H54 (cell line): Measurements from ENCODE around the gene RBM38.

Experiments
- DNase-seq: peaks from one replicate; pipeline ENCODE4 v3.0.0; 2011; ENCODE audit warnings: low spot score, mixed read lengths; ENCODE audit not compliant: insufficient read length
- FAIRE-seq: peaks from 3 replicates; lab custom pipeline; 2011; peaks lifted over from hg19 to GRCh38; lab: Jason Lieb, UNC
- POLR2A ChIP-seq: IDR thresholded peaks from 2 replicates; pipeline ENCODE4 v1.6.1; 2011; ENCODE audit warnings: low read depth, mild to moderate bottlenecking, low read length

Gene RBM38

GRCh38 chr20:57408131-57408530, 16.9 kb downstream of the RBM38 start:
- DNase-seq (no peak), FAIRE-seq (no peak)
- TF ChIP-seq POLR2A: no peak

DNA sequence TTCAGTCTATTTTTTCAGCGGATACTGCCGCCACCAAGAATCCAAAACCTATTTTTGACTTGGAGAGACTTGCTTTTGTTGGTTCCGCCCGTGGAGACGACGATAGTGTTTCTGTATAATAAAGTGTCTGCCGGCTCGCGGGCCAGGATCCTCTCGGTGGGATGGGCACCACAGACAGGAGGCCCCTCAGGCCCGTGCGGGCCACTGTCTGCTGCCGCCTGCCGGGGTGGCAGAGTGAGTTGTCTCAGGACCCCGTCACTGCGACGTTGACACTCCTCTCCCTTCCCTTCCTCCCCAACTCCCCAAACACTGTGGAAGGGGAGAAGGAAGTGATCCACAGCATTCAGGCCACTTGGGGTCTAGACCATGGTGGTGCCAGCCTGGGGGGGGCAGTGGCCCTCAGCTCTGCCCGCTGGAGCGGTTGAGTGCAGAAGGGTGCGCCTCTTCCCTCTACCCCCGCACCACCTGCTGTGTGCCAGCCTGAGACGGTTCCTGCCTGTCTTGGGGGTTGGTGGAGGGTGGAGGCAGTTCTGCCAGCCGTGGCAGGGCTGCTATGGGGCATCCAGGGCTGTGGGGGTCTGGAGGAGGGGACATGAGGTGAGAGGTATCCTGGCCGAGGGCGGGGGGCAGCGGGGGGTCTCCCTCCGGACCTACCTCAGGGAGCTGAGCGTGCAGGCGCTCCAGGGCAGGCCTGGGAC, 17.5 kb downstream of the RBM38 start:
- FAIRE-seq (no peak), DNase-seq (no peak)
- no peak for TF ChIP-seq POLR2A

DNA sequence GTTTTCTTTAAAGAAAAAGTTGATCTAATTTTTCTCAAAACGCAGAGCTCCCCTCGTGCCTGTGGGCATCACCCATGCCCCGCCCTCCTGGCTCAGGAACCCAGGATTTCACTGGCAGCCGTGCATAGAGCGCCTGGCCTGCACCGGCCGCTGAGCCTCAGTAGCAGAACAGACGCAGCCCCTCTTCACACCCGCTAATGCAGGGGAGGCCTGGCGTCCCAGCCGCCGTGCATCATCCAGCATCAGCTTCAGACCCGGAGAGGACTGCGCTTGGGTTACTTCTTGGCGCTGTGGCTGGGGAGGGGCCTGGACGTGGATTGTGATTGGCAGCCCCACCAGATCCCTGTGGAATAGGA, 18.1 kb downstream of the RBM38 start:
- DNase-seq: no peak
- TF ChIP-seq POLR2A: no peak
- FAIRE-seq: no peak

- FAIRE-seq (no peak), DNase-seq (no peak)
- TF ChIP-seq POLR2A: no peak
Observed at GRCh38 chr20:57409672-57410397, 18.6 kb downstream of the RBM38 start.

DNA sequence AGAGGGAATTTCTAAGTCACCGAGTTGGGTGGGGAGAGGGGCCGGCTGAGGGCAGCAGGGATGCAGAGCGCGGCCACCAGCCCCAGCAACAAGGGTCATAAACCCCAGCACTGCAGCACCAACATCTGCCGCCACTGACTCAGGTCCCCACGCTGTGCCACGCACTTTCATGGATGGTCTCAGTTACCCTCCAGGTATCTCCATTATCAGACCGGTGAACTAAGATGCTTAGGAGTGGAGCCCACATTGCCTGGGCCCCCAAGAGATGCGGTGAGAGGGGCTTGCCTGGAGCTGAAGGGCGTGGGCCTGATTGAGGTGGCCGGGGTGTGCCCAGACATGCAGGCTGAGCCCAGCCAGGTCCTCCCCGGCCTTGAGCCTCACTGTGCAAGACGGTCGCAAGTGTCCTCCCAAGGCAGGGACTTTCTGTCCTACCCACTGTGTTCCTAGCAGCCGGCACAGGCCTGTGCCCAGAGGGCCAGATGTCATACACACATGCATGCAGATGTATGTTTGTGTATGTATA, 19.3 kb downstream of the RBM38 start:
- FAIRE-seq (no peak), DNase-seq (no peak)
- no peak for TF ChIP-seq POLR2A

- DNase-seq (no peak), FAIRE-seq (no peak)
- TF ChIP-seq POLR2A: no peak
Observed at GRCh38 chr20:57410924-57411323, 19.7 kb downstream of the RBM38 start.

- no peak for TF ChIP-seq POLR2A
- FAIRE-seq: no peak
- no peak for DNase-seq
Observed at GRCh38 chr20:57411406-57412283, 20.4 kb downstream of the RBM38 start.

GRCh38 chr20:57412347-57413029, 21.3 kb downstream of the RBM38 start:
- TF ChIP-seq POLR2A: no peak
- DNase-seq (no peak), FAIRE-seq (no peak)

GRCh38 chr20:57413986-57414385, 22.8 kb downstream of the RBM38 start:
- DNase-seq: no peak
- FAIRE-seq: no peak
- TF ChIP-seq POLR2A: no peak

DNA sequence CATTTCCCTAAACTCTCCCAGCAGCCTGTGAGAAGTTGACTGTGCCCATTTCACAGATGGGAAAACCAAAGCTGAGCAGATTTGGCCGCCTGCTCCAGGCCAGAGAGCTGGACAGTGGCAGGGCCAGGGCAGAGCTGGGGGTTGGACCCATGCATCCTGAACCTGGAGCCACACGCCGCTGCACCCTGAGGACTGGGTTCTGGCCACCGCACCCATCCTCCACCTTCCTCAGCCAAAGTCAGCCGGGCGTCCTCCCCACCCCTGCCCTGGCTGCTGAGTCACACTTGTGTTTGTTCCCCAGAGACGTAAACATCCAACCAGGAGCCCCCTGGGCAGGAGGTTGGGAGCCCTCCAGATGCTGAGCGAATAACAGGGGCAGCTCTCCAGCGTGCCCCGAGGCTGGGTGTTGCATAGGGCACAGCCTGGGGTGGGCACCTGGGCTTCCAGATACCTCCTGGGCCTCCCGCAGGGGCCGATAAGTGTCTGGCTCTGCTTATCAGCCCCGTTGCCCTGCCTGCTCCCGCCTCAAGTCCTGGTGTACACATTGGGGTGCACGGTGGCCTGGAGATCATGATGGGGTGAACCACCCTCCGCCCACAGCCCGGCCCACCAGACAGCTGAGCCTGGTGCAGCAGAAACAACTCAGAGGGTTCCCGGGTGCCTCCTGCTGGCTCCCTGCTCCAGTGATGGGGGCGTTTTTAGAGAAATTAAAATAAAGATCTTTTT, 23.8 kb downstream of the RBM38 start:
- TF ChIP-seq POLR2A: no peak
- DNase-seq (no peak), FAIRE-seq (no peak)

- TF ChIP-seq POLR2A: no peak
- DNase-seq: no peak
- no peak for FAIRE-seq
Observed at GRCh38 chr20:57415771-57416170, 24.6 kb downstream of the RBM38 start.

GRCh38 chr20:57416296-57417022, 25.3 kb downstream of the RBM38 start:
- no peak for DNase-seq
- TF ChIP-seq POLR2A: no peak
- no peak for FAIRE-seq
